PC-3 (cell line): Measurements from ENCODE around the gene KMT2A.

Experiments
- CTCF ChIP-seq: fragments of 300-600 bp; sonication (generic); conservative IDR thresholded peaks from 2 replicates; pipeline ENCODE4 v1.5.1; 2017; ENCODE audit warnings: antibody characterized with exemption, low read depth, mild to moderate bottlenecking, low read length
- EZH2 ChIP-seq: fragments of 300-600 bp; sonication (generic); IDR thresholded peaks from one replicate; pipeline ENCODE4 v1.6.1; 2017; ENCODE audit warnings: antibody characterized with exemption, mild to moderate bottlenecking, low read length; ENCODE audit not compliant: unreplicated experiment
- EZH2phosphoT487 ChIP-seq: fragments of 300-600 bp; sonication (generic); IDR thresholded peaks from 2 replicates; pipeline ENCODE4 v1.6.1; 2018; ENCODE audit warnings: mild to moderate bottlenecking, antibody characterized with exemption, low read length, borderline replicate concordance

GRCh38 chr11:118401151-118401879 is 35.0 kb upstream of the KMT2A start, which contains the start of gene ATP5MG:
- TF ChIP-seq CTCF (0 out of 2 replicates have a peak, but pooled peaks have one; percentile 19), EZH2 (no peak), EZH2phosphoT487 (no peak)
